Measurements from ENCODE around the gene NTRK1. TPM values are rescaled to one million over a fixed set of nuclear protein-coding genes. Genes with fewer than 3 reads are reported as not detected.
A peak's percentile ranks its signal among the peaks of the same experiment; 100 is the strongest.

Gene NTRK1
- total and polyA plus RNA-seq, 2 of the 13 experiments (the other 11 are each of a cell fraction or from before 2014, with no cell fraction given), result not detected

DNA sequence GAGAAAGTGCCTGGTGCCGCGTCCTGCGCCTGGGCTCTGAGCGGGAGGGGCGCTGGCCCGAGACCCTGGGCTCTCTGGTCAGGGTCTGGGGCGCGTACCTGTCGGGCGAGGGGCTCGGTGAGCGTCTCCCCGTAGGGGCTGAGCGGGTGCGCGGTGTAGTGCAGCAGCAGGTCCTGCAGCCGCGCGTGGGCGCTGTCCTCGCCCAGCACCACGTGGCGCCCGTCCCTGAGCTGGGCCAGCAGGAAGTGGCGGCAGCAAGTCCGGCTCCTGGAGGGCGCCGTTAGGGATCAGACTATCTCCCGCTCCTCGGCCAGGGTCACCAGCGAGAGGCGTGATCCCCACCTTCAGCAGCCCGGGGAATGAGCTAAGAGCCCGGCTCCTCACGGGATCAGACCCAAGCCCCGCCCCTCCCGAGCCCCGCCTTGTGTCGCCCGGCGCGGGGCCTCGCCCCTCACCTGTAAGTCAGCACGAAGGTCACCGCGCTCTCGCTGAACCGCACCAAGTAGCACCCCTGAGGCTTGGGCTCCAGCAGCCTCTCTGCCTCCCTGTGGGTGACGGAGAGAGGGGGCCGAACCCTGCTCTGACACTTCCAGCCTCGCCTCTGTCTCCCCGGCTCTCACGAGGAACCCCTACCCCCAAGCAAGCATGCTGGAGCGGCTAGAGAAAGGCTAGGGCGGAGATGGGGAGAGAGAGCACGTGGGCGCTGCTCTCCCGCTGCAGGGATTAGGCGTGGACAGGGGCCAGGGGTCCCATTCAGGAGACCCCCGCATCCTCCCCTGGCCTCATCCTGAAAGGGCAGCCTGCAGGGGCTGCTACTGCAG, 46.7 kb upstream of the NTRK1 start (continued):
- no peak for TF ChIP-seq ZNF460 (CRISPR knock-in tag; IDR thresholded peaks at IDR 0.05; ENCODE audit: borderline replicate concordance)
- 0 out of 2 replicates have a peak, but pooled peaks have one; percentile 20 for TF ChIP-seq REL (CRISPR knock-in tag; conservative IDR thresholded peaks at IDR 0.05)
- TF ChIP-seq RBAK (CRISPR knock-in tag; IDR thresholded peaks at IDR 0.05), result no peak
- TF ChIP-seq JUN (CRISPR knock-in tag; IDR thresholded peaks at IDR 0.05), result no peak
- TF ChIP-seq U2AF1 (optimal IDR thresholded peaks at IDR 0.05; ENCODE audit: low read depth, low read length), result no peak
- peak; percentile 35 to 67; a peak in 2 of 4 replicates for TF ChIP-seq POLR2A (IDR thresholded peaks at IDR 0.05; ENCODE audit: insufficient read depth in 1 of 2, low read depth in 2 of 2, low read length in 2 of 2)
- TF ChIP-seq KDM1A (CRISPR knock-in tag; IDR thresholded peaks at IDR 0.05), result no peak
- 0 out of 2 replicates have a peak, but pooled peaks have one; percentile 73 for TF ChIP-seq ZNF468 (CRISPR knock-in tag; IDR thresholded peaks at IDR 0.05)
- TF ChIP-seq ZNF280B (CRISPR knock-in tag; IDR thresholded peaks at IDR 0.05; ENCODE audit: borderline replicate concordance), result peak; percentile 87
- TF ChIP-seq ZNF205 (CRISPR knock-in tag; IDR thresholded peaks at IDR 0.05), result 0 out of 2 replicates have a peak, but pooled peaks have one; percentile 25
- TF ChIP-seq ZC3H13 (CRISPR knock-in tag; IDR thresholded peaks at IDR 0.05), result 0 out of 2 replicates have a peak, but pooled peaks have one; percentile 36
- TF ChIP-seq MAFG (CRISPR knock-in tag; IDR thresholded peaks at IDR 0.05), result no peak
- TF ChIP-seq ZNF567 (CRISPR knock-in tag; IDR thresholded peaks at IDR 0.05; ENCODE audit: borderline replicate concordance), result no peak
- peak; percentile 57; the same call in 1 of the 2 replicates for TF ChIP-seq YEATS2 (CRISPR knock-in tag; IDR thresholded peaks at IDR 0.05; ENCODE audit: borderline replicate concordance)
- peak; percentile 70; the same call in 1 of the 2 replicates for TF ChIP-seq ZSCAN22 (CRISPR knock-in tag; IDR thresholded peaks at IDR 0.05)
- TF ChIP-seq SALL2 (CRISPR knock-in tag; IDR thresholded peaks at IDR 0.05), result peak; percentile 78; the same call in 1 of the 2 replicates
- TF ChIP-seq ZNF552 (CRISPR knock-in tag; IDR thresholded peaks at IDR 0.05; ENCODE audit: borderline replicate concordance), result peak; percentile 83; the same call in 1 of the 2 replicates
- no peak for TF ChIP-seq NFKBIZ (CRISPR knock-in tag; IDR thresholded peaks at IDR 0.05)
- TF ChIP-seq POLR2AphosphoS5 (IDR thresholded peaks at IDR 0.05; ENCODE audit: low read depth, low read length), result 0 out of 2 replicates have a peak, but pooled peaks have one; percentile 30
- TF ChIP-seq MYPOP (CRISPR knock-in tag; IDR thresholded peaks at IDR 0.05), result peak; percentile 92
- no peak for TF ChIP-seq MBNL3 (CRISPR knock-in tag; conservative IDR thresholded peaks at IDR 0.05)
- no peak for TF ChIP-seq GABPA (IDR thresholded peaks at IDR 0.05; ENCODE audit: low read depth, low read length)
- peak; percentile 30; the same call in 1 of the 2 replicates for TF ChIP-seq GABPA (CRISPR knock-in tag; IDR thresholded peaks at IDR 0.05; ENCODE audit: low read depth)
- TF ChIP-seq, protein P1, sequence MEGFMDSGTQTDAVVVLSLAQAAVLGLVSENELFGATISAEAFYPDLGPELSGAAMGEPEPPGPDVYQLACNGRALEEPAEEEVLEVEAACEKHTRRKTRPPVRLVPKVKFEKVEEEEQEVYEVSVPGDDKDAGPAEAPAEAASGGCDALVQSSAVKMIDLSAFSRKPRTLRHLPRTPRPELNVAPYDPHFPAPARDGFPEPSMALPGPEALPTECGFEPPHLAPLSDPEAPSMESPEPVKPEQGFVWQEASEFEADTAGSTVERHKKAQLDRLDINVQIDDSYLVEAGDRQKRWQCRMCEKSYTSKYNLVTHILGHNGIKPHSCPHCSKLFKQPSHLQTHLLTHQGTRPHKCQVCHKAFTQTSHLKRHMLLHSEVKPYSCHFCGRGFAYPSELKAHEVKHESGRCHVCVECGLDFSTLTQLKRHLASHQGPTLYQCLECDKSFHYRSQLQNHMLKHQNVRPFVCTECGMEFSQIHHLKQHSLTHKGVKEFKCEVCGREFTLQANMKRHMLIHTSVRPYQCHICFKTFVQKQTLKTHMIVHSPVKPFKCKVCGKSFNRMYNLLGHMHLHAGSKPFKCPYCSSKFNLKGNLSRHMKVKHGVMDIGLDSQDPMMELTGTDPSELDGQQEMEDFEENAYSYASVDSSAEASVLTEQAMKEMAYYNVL (CRISPR knock-in tag; IDR thresholded peaks at IDR 0.05; ENCODE audit: borderline replicate concordance), result no peak; the same call in 1 of the 2 replicates
- TF ChIP-seq ZNF616 (CRISPR knock-in tag; IDR thresholded peaks at IDR 0.05; ENCODE audit: low read depth), result peak; percentile 88; the same call in 1 of the 2 replicates
- TF ChIP-seq ZNF724P (CRISPR knock-in tag; IDR thresholded peaks at IDR 0.05; ENCODE audit: borderline replicate concordance), result peak; percentile 94; the same call in 1 of the 2 replicates
- peak; percentile 24; the same call in 1 of the 2 replicates for TF ChIP-seq ZKSCAN5 (CRISPR knock-in tag; IDR thresholded peaks at IDR 0.05)

Data from HepG2 (cell line).